Skeletal muscle tissue (tissue), 4 donors: ENCODE data around the gene DPP4. TPM values are rescaled to one million over a fixed set of nuclear protein-coding genes. Genes with fewer than 3 reads are reported as not detected.

ENCODE experiments used
- H3K27ac ChIP-seq: one replicate; pipeline ENCODE4 v1.7.0; 2013; ENCODE audit warnings: mild to moderate bottlenecking, low read depth, low read length, inconsistent platforms
- H3K27me3 ChIP-seq, 3 donors: one replicate each; pipeline ENCODE4 v1.7.0; 2013; ENCODE audit warnings: low read length in 3 of 3; ENCODE audit not compliant: control insufficient read depth in 3 of 3, insufficient read depth in 3 of 3
- H3K36me3 ChIP-seq, 3 donors: one replicate each; pipeline ENCODE4 v1.7.0; 2013; ENCODE audit warnings: low read length in 3 of 3; ENCODE audit not compliant: control insufficient read depth in 3 of 3, insufficient read depth in 3 of 3
- H3K4me1 ChIP-seq, 3 donors: one replicate each; pipeline ENCODE4 v1.7.0; 2013; ENCODE audit warnings: low read length in 3 of 3, mild to moderate bottlenecking in 3 of 3; ENCODE audit not compliant: control insufficient read depth in 3 of 3, insufficient read depth in 3 of 3
- H3K4me3 ChIP-seq, 3 donors: one replicate each; pipeline ENCODE4 v1.7.0; 2013; ENCODE audit warnings: low read length in 3 of 3
- H3K9ac ChIP-seq, 3 donors: one replicate each; pipeline ENCODE4 v1.7.0; 2013; ENCODE audit warnings: low read length in 3 of 3, mild to moderate bottlenecking in 3 of 3, moderate library complexity in 2 of 3, low read depth in 1 of 3
- H3K9me3 ChIP-seq, 3 donors: one replicate each; pipeline ENCODE4 v1.7.0; 2013; ENCODE audit warnings: low read length in 3 of 3; ENCODE audit not compliant: control insufficient read depth in 3 of 3
- total RNA-seq: library from RNA; depleted of rRNA; stranded (reverse); fragments of >200 nt; gene quantifications from one replicate; pipeline ENCODE4 v1.2.3, GENCODE V29; 2014
- donor health status: Osteomylitis.

DPP4 gene
- total RNA-seq, 1 donor from 2014 or later, result 24.0 TPM

GRCh38 chr2:162085090-162085891, 11.3 kb upstream of the DPP4 start:
- Histone ChIP-seq H3K9me3 (no peaks in the 10 kb centered on the region), H3K4me1 (no peaks in the 10 kb centered on the region), H3K9ac (no peak overlapping the region), H3K27ac (no peak overlapping the region), H3K36me3 (no peaks in the 10 kb centered on the region), H3K4me3 (no peak overlapping the region), H3K27me3 (no peaks in the 10 kb centered on the region)

GRCh38 chr2:162084536-162084935, 10.5 kb upstream of the DPP4 start:
- Histone ChIP-seq H3K9ac (no peak overlapping the region), H3K27ac (no peak overlapping the region), H3K4me1 (no peaks in the 10 kb centered on the region), H3K4me3 (no peak overlapping the region), H3K36me3 (no peaks in the 10 kb centered on the region), H3K9me3 (peaks cover 0 to 1% (median 0%) of the 10 kb centered on the region in 3 donors), H3K27me3 (no peaks in the 10 kb centered on the region)

DNA sequence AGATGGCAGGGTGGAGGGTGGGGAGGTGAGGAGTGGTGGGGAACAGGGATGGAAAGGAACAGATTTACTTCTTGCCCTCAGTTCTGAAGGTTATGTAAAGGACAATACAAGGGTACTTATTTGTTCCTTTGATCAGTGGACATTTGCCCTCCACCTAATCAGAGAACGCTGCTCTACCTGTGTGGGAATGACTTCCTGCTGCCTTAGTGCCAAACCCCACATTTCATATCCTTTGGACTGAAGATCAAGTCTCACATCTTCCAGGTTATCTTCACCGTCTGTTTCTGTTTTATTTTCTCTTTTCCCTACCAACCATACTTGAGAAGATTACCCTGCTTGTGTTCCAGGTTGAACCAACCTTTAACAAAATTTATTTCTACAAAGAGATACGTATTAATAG, 8.7 kb upstream of the DPP4 start:
- no peak overlapping the region for H3K4me3 ChIP-seq
- H3K27me3 ChIP-seq, result no peaks in the 10 kb centered on the region
- H3K9ac ChIP-seq, result no peak overlapping the region
- H3K27ac ChIP-seq, result no peak overlapping the region
- H3K9me3 ChIP-seq, result peaks cover 0 to 2% (median 0%) of the 10 kb centered on the region in 3 donors
- no peaks in the 10 kb centered on the region for H3K4me1 ChIP-seq
- H3K36me3 ChIP-seq, result no peaks in the 10 kb centered on the region

DNA sequence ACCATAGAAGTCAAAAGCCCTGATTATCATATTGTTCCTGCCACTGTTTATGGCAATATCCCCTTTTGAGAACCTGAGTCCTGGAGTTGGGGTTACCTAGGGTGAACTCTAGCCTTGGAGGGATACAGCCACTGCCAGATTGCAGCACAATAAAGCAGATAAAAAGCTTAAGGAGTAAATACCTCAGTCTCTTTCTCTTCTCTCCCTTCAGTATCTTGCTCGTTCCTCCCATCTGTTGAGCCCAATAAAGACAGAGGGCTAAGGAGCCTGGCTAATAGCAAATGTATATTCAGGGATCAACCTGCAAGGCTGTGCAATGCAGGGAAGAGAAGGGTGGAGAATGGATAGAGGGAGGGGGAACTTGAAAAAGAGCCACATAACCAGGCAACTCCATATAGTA, 8.0 kb upstream of the DPP4 start:
- Histone ChIP-seq H3K36me3 (no peaks in the 10 kb centered on the region), H3K9me3 (peaks cover 0 to 2% (median 0%) of the 10 kb centered on the region in 3 donors), H3K27ac (no peak overlapping the region), H3K27me3 (no peaks in the 10 kb centered on the region), H3K4me3 (no peak overlapping the region), H3K9ac (no peak overlapping the region), H3K4me1 (no peaks in the 10 kb centered on the region)

DNA sequence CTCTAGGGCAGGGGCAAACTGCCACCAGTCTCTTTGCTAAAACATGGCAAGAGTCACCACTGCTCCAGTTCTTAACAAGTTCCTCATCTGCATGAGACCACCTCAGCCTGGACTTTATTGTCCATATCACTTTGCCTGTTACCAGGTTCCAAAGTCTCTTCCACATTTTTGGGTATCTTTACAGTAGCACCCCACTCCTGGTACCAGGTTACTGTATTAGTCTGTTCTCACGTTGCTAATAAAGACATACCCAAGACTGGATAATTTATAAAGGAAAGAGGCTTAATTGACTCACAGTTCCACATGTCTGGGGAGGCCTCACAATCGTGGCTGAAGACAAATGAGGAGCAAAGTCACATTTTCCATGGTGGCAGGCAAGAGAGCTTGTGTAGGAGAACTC, 5.5 kb upstream of the DPP4 start:
- peaks cover 0 to 6% (median 5%) of the 10 kb centered on the region in 3 donors for H3K27me3 ChIP-seq
- no peak overlapping the region for H3K27ac ChIP-seq
- no peak overlapping the region for H3K4me3 ChIP-seq
- H3K4me1 ChIP-seq, result no peaks in the 10 kb centered on the region
- H3K9ac ChIP-seq, result no peak overlapping the region
- peaks cover 0 to 2% (median 0%) of the 10 kb centered on the region in 3 donors for H3K9me3 ChIP-seq
- H3K36me3 ChIP-seq, result no peaks in the 10 kb centered on the region

DNA sequence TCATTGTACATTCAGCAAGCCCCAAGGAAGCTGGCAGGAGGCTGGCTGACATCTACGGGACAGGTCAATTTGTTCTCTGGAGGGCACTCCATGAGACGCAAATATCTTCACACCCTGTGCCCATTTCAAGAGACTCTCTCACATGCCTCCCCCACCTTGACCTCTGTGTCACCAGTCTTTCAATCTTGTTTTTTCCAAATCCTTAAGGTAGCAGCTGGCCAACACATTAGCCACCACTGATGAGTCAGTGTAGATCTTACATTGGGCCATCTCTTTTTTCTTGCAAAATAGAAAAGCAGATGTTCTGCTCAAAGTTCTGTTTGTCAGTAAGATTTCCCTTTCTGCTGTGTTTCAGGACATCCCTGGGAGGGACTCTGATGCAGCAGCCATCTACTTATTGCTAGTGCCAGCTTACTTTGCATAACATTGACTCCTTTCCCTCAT, 1.7 kb upstream of the DPP4 start:
- Histone ChIP-seq H3K27ac (no peak overlapping the region), H3K4me3 (no peak overlapping the region)

GRCh38 chr2:162074928-162075688, 1.1 kb upstream of the DPP4 start:
- H3K4me3 ChIP-seq, result peak overlapping the region in 1 of 3 donors; percentile 65
- H3K27ac ChIP-seq, result no peak overlapping the region
- peaks cover 9 to 18% (median 17%) of the 10 kb centered on the region in 3 donors for H3K27me3 ChIP-seq
- H3K9ac ChIP-seq, result no peak overlapping the region
- H3K4me1 ChIP-seq, result peaks cover 5 to 9% (median 7%) of the 10 kb centered on the region in 3 donors
- peaks cover 0 to 2% (median 0%) of the 10 kb centered on the region in 3 donors for H3K9me3 ChIP-seq
- H3K36me3 ChIP-seq, result no peaks in the 10 kb centered on the region

More for the DNA sequence above, 1.7 kb upstream of the DPP4 start:
- Histone ChIP-seq H3K27me3 (peaks cover 9 to 18% (median 17%) of the 10 kb centered on the region in 3 donors), H3K9ac (no peak overlapping the region), H3K4me1 (peaks cover 5 to 9% (median 7%) of the 10 kb centered on the region in 3 donors), H3K36me3 (no peaks in the 10 kb centered on the region), H3K9me3 (peaks cover 0 to 2% (median 0%) of the 10 kb centered on the region in 3 donors)

DNA sequence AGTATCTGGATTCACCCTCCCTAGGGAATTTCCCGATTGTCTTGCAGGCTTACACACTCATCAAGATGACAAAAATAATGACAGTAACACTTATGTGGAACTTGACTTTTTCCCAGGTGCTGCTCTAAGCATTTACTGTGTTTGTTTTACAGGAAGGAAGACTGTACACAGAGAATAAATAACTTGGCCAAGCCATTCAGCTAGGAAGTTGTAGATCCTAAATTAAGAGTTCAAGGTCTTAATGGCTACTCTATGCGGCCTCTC, 549 bp upstream of the DPP4 start:
- no peak overlapping the region for H3K27ac ChIP-seq
- H3K9me3 ChIP-seq, result peaks cover 0 to under 1% (median 0%) of the 10 kb centered on the region in 3 donors
- H3K27me3 ChIP-seq, result peaks cover 9 to 18% (median 17%) of the 10 kb centered on the region in 3 donors
- no peaks in the 10 kb centered on the region for H3K36me3 ChIP-seq
- peak overlapping the region in 2 of 3 donors; percentile 65 to 72 for H3K4me3 ChIP-seq
- H3K9ac ChIP-seq, result peak overlapping the region in 1 of 3 donors; percentile 7
- H3K4me1 ChIP-seq, result peaks cover 5 to 9% (median 7%) of the 10 kb centered on the region in 3 donors

- no peaks in the 10 kb centered on the region for H3K9me3 ChIP-seq
- no peak overlapping the region for H3K27ac ChIP-seq
- H3K9ac ChIP-seq, result peak overlapping the region; percentile 23 to 60 (median 55)
- peaks cover 5 to 9% (median 7%) of the 10 kb centered on the region in 3 donors for H3K4me1 ChIP-seq
- H3K4me3 ChIP-seq, result peak overlapping the region; percentile 61 to 77 (median 72)
- H3K27me3 ChIP-seq, result peaks cover 9 to 18% (median 17%) of the 10 kb centered on the region in 3 donors
- H3K36me3 ChIP-seq, result no peaks in the 10 kb centered on the region
Observed at GRCh38 chr2:162072976-162073887, 783 bp downstream of the DPP4 start.
